IPS-18c (cell line): ENCODE data around the gene DCC.

ENCODE experiments used
- H3K4me3 ChIP-seq: 2 replicates; pipeline ENCODE4 v1.7.0; 2013; ENCODE audit warnings: low read depth, mild to moderate bottlenecking, low read length, moderate library complexity; ENCODE audit not compliant: insufficient read depth
- H3K9me3 ChIP-seq: one replicate; pipeline ENCODE4 v1.6.1; 2013; ENCODE audit warnings: mild to moderate bottlenecking, low read length, moderate library complexity; ENCODE audit not compliant: control insufficient read depth, insufficient read depth

Gene DCC

GRCh38 chr18:52518086-52518485, 178.1 kb downstream of the DCC start:
- H3K9me3 ChIP-seq = no peaks in the 10 kb centered on the region
- H3K4me3 ChIP-seq = no peak overlapping the region

GRCh38 chr18:52519021-52519420, 179.0 kb downstream of the DCC start:
- no peaks in the 10 kb centered on the region for H3K9me3 ChIP-seq
- no peak overlapping the region for H3K4me3 ChIP-seq

- H3K9me3 ChIP-seq = no peaks in the 10 kb centered on the region
- H3K4me3 ChIP-seq = no peak overlapping the region
These were observed 183.6 kb downstream of the DCC start for GRCh38 chr18:52523566-52523965.

- Histone ChIP-seq H3K9me3 (no peaks in the 10 kb centered on the region), H3K4me3 (no peak overlapping the region)
These were observed 191.8 kb downstream of the DCC start for GRCh38 chr18:52531836-52532235.

- peaks cover 2% of the 10 kb centered on the region for H3K9me3 ChIP-seq
These were observed 196.0 kb downstream of the DCC start for GRCh38 chr18:52536039-52536438.

GRCh38 chr18:52537261-52537660, 197.3 kb downstream of the DCC start:
- H3K4me3 ChIP-seq = no peak overlapping the region

More at GRCh38 chr18:52536039-52536438, 196.0 kb downstream of the DCC start:
- H3K4me3 ChIP-seq = no peak overlapping the region

GRCh38 chr18:52541056-52541455, 201.1 kb downstream of the DCC start:
- no peak overlapping the region for H3K4me3 ChIP-seq
- peaks cover 2% of the 10 kb centered on the region for H3K9me3 ChIP-seq

More at GRCh38 chr18:52537261-52537660, 197.3 kb downstream of the DCC start:
- peaks cover 2% of the 10 kb centered on the region for H3K9me3 ChIP-seq

- H3K4me3 ChIP-seq = no peak overlapping the region
- H3K9me3 ChIP-seq = peaks cover 2% of the 10 kb centered on the region
These were observed 204.1 kb downstream of the DCC start for GRCh38 chr18:52544086-52544485.

GRCh38 chr18:52546686-52547346, 206.8 kb downstream of the DCC start:
- no peaks in the 10 kb centered on the region for H3K9me3 ChIP-seq
- no peak overlapping the region for H3K4me3 ChIP-seq

- no peaks in the 10 kb centered on the region for H3K9me3 ChIP-seq
- no peak overlapping the region for H3K4me3 ChIP-seq
These were observed 213.4 kb downstream of the DCC start for GRCh38 chr18:52553441-52553840.

GRCh38 chr18:52554180-52554579, 214.2 kb downstream of the DCC start:
- no peaks in the 10 kb centered on the region for H3K9me3 ChIP-seq
- H3K4me3 ChIP-seq = no peak overlapping the region

- no peaks in the 10 kb centered on the region for H3K9me3 ChIP-seq
These were observed 227.4 kb downstream of the DCC start for GRCh38 chr18:52567360-52567759.

GRCh38 chr18:52569492-52569891, 229.5 kb downstream of the DCC start:
- Histone ChIP-seq H3K9me3 (no peaks in the 10 kb centered on the region), H3K4me3 (no peak overlapping the region)

More at GRCh38 chr18:52567360-52567759, 227.4 kb downstream of the DCC start:
- no peak overlapping the region for H3K4me3 ChIP-seq

- Histone ChIP-seq H3K4me3 (no peak overlapping the region), H3K9me3 (no peaks in the 10 kb centered on the region)
These were observed 231.0 kb downstream of the DCC start for GRCh38 chr18:52570975-52571374.

- Histone ChIP-seq H3K9me3 (no peaks in the 10 kb centered on the region), H3K4me3 (no peak overlapping the region)
These were observed 232.3 kb downstream of the DCC start for GRCh38 chr18:52572036-52573000.

GRCh38 chr18:52577795-52578194, 237.8 kb downstream of the DCC start:
- H3K9me3 ChIP-seq = no peaks in the 10 kb centered on the region
- H3K4me3 ChIP-seq = no peak overlapping the region

- no peaks in the 10 kb centered on the region for H3K9me3 ChIP-seq
- no peak overlapping the region for H3K4me3 ChIP-seq
These were observed 242.1 kb downstream of the DCC start for GRCh38 chr18:52582061-52582460.

GRCh38 chr18:52582516-52582915, 242.5 kb downstream of the DCC start:
- H3K4me3 ChIP-seq = no peak overlapping the region
- no peaks in the 10 kb centered on the region for H3K9me3 ChIP-seq
